Ammon's horn (tissue), 1 donor: ENCODE data around the gene NPBWR2.

ENCODE experiments used
- DNase-seq: peaks from one replicate; pipeline ENCODE4 v3.0.0-alpha.2; 2016; ENCODE audit warnings: low spot score

The NPBWR2 gene

GRCh38 chr20:64071341-64072332 is 35.7 kb downstream of the NPBWR2 start:
- DNase-seq: no peak

GRCh38 chr20:64070244-64070993 is 36.9 kb downstream of the NPBWR2 start:
- DNase-seq: no peak

- no peak for DNase-seq
Measured at GRCh38 chr20:64069614-64070243, 37.6 kb downstream of the NPBWR2 start.

GRCh38 chr20:64069209-64069613 is 38.2 kb downstream of the NPBWR2 start:
- no peak for DNase-seq

GRCh38 chr20:64068386-64069208 is 38.8 kb downstream of the NPBWR2 start:
- DNase-seq: no peak

GRCh38 chr20:64067733-64068307 is 39.5 kb downstream of the NPBWR2 start:
- no peak for DNase-seq

- no peak for DNase-seq
Measured at GRCh38 chr20:64067005-64067632, 40.2 kb downstream of the NPBWR2 start.

- DNase-seq: no peak
Measured at GRCh38 chr20:64065974-64066343, 41.4 kb downstream of the NPBWR2 start.

- no peak for DNase-seq
Measured at GRCh38 chr20:64065062-64065973, 42.0 kb downstream of the NPBWR2 start.

GRCh38 chr20:64064145-64064698 is 43.1 kb downstream of the NPBWR2 start:
- DNase-seq: no peak

GRCh38 chr20:64063389-64064144 is 43.8 kb downstream of the NPBWR2 start:
- no peak for DNase-seq

GRCh38 chr20:64062596-64063388 is 44.6 kb downstream of the NPBWR2 start, which contains the start of gene TCEA2:
Gene TCEA2 (plus strand): TSS chr20:64063198. CDS start chr20:64063313, 115 bp downstream.
- peak; percentile 97 for DNase-seq

GRCh38 chr20:64062276-64062595 is 45.1 kb downstream of the NPBWR2 start:
- DNase-seq: no peak

GRCh38 chr20:64058536-64058935 is 48.8 kb downstream of the NPBWR2 start:
- no peak for DNase-seq

GRCh38 chr20:64057628-64058498 is 49.5 kb downstream of the NPBWR2 start:
- DNase-seq: peak; percentile 68

- no peak for DNase-seq
Measured at GRCh38 chr20:64056889-64057627, 50.3 kb downstream of the NPBWR2 start.
